GM08714 (cell line): ENCODE results near the gene RFLNA.

Experiments
- H3K4me3 ChIP-seq: fragments of 200-500 bp; sonication (Bioruptor generic); 2 replicates; pipeline ENCODE4 v1.5.1; 2014; ENCODE audit warnings: mild to moderate bottlenecking, low read length, inconsistent platforms
- ZNF274 ChIP-seq: IDR thresholded peaks from 2 replicates; pipeline ENCODE4 v1.6.1; 2012; ENCODE audit warnings: mild to moderate bottlenecking, low read depth, low read length

RFLNA gene

GRCh38 chr12:124340080-124340900 is 45.4 kb downstream of the RFLNA start:
- no peak overlapping the region for H3K4me3 ChIP-seq
- no peak for TF ChIP-seq ZNF274

- no peak overlapping the region for H3K4me3 ChIP-seq
- TF ChIP-seq ZNF274, result no peak
Measured at GRCh38 chr12:124341645-124342069, 46.8 kb downstream of the RFLNA start.

- no peak overlapping the region for H3K4me3 ChIP-seq
Measured at GRCh38 chr12:124344022-124344421, 49.1 kb downstream of the RFLNA start.

DNA sequence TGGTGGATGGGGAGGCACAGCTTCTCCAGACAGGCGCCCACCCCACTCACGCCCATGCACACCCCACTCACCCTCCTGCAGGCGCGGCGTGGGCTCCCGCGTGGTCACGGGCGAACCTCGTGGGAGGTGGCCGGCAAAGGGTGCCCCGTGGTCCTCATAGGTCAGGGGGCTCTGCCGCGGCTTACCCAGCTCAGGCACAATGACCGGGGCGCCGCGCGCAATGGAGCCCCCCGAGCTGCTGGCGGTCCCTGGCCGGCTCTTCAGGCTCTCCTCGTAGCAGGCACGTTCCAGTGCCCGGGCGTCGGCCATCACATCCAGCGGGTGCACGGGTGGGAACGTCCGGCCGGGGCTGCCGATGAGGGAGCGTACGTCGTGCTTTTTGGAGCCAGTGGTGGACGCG is 49.6 kb downstream of the RFLNA start:
- no peak for TF ChIP-seq ZNF274
- H3K4me3 ChIP-seq, result no peak overlapping the region

More at GRCh38 chr12:124344022-124344421, 49.1 kb downstream of the RFLNA start:
- TF ChIP-seq ZNF274, result no peak

- TF ChIP-seq ZNF274, result no peak
Measured at GRCh38 chr12:124345795-124346194, 50.9 kb downstream of the RFLNA start.

DNA sequence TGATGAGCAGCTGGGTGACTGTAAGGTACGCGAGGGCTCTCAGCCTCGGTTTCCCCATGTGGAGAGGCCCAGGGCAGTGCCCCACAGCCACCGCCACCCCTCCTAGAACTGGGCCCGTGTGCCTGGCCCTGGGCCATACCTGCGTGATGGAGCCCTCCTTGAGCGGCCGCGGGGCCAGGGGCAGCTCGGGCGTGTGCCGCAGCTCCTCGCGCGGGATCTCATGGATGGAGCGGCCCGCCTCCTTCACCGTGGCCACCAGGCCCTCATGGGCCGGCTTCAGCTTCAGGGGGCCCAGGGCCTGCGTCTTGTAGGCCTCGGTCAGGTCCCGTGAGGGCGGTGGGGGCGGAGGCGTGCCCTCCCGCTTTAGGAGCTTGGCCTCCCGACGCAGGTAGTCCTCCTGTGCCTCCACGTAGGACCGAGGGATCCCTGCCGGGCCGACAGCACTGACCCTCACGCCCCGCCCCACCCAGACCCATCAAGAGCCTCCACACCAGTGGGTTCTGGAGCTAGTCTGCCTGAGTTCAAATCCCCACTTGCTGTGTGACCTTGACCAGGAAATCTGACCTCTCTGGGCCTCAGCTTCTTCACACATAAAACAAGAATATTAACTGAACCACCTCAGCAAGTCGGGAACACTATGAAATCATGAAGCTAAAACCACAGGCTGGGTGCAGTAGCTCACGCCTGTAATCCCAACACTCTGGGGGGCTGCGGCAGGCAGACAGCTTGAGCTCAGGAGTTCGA is 51.7 kb downstream of the RFLNA start:
- H3K4me3 ChIP-seq, result no peak overlapping the region
- TF ChIP-seq ZNF274, result no peak

More at GRCh38 chr12:124345795-124346194, 50.9 kb downstream of the RFLNA start:
- no peak overlapping the region for H3K4me3 ChIP-seq

DNA sequence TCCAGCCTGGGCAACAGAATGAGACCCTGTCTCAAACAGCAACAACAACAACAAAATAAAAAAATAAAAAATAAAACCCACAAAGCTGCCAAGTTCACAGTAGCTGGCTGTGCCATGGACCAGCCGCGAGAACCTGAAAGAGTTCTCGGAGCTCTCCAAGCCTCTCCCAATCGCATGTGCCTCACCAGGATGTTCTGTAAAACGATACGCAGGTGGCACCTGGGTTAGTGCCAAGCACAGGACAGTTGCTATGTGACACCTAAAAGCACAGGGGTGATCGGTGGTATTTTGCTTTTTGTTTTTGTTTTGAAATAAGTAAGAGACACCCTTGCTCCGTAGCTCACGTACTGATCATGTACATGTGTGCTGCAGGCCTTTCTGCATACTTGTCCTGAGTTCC is 52.4 kb downstream of the RFLNA start:
- H3K4me3 ChIP-seq, result no peak overlapping the region
- no peak for TF ChIP-seq ZNF274

GRCh38 chr12:124347805-124348658 is 53.1 kb downstream of the RFLNA start:
- H3K4me3 ChIP-seq, result no peak overlapping the region
- no peak for TF ChIP-seq ZNF274

GRCh38 chr12:124348659-124349380 is 53.9 kb downstream of the RFLNA start:
- no peak for TF ChIP-seq ZNF274

GRCh38 chr12:124350491-124350890 is 55.6 kb downstream of the RFLNA start:
- no peak overlapping the region for H3K4me3 ChIP-seq
- TF ChIP-seq ZNF274, result no peak

More at GRCh38 chr12:124348659-124349380, 53.9 kb downstream of the RFLNA start:
- no peak overlapping the region for H3K4me3 ChIP-seq

- no peak overlapping the region for H3K4me3 ChIP-seq
- no peak for TF ChIP-seq ZNF274
Measured at GRCh38 chr12:124351422-124351821, 56.5 kb downstream of the RFLNA start.

- no peak for TF ChIP-seq ZNF274
Measured at GRCh38 chr12:124352257-124352656, 57.4 kb downstream of the RFLNA start.

GRCh38 chr12:124352839-124353238 is 57.9 kb downstream of the RFLNA start:
- TF ChIP-seq ZNF274, result no peak
- no peak overlapping the region for H3K4me3 ChIP-seq

More at GRCh38 chr12:124352257-124352656, 57.4 kb downstream of the RFLNA start:
- H3K4me3 ChIP-seq, result no peak overlapping the region

DNA sequence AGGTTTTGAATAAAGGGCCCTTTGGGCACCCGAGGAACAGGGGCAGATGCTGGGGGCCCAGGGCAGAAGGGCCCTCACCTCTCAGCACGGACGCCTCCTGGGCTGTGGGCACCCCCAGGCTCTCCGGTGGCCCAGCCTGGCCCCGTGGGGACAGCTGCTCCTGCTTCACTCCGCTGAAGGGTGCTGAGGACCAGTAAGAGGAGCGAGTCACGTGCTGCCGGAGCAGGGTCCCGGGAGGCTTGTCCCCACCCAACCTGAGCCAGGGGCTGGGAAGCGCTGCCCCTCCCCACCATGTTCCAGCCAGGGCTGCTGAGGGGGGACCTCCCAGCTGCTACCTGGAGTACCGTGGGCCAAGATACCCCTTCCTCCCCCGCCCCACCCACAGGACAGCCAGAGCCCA is 59.5 kb downstream of the RFLNA start:
- TF ChIP-seq ZNF274, result no peak
- no peak overlapping the region for H3K4me3 ChIP-seq
